SJSA1 (cell line): ENCODE measurements around the gene DUSP7. TPM values are rescaled to one million over a fixed set of nuclear protein-coding genes. Genes with fewer than 3 reads are reported as not detected.

Source experiments
- DNase-seq, 2 experiments: peaks; one replicate each; pipeline ENCODE4 v3.0.0-alpha.2; 2015 to 2020; ENCODE audit warnings: low spot score in 2 of 2, low read depth in 1 of 2
- H3K27ac ChIP-seq: fragments of 250-450 bp; sonication (Bioruptor Pico); 2 replicates; pipeline ENCODE4 v1.5.1; 2020; ENCODE audit warnings: mild to moderate bottlenecking, moderate library complexity
- H3K27me3 ChIP-seq: fragments of 250-450 bp; sonication (Bioruptor Pico); replicated peaks from 2 replicates; pipeline ENCODE4 v1.5.1; 2020; ENCODE audit warnings: mild to moderate bottlenecking, moderate library complexity
- H3K36me3 ChIP-seq: fragments of 250-450 bp; sonication (Bioruptor Pico); 2 replicates; pipeline ENCODE4 v1.5.1; 2020; ENCODE audit warnings: mild to moderate bottlenecking
- H3K4me1 ChIP-seq: fragments of 250-450 bp; sonication (Bioruptor Pico); replicated peaks from 2 replicates; pipeline ENCODE4 v1.6.1; 2021; ENCODE audit warnings: mild to moderate bottlenecking
- H3K4me3 ChIP-seq: fragments of 250-450 bp; sonication (Bioruptor Pico); 2 replicates; pipeline ENCODE4 v1.5.1; 2020; ENCODE audit warnings: mild to moderate bottlenecking
- H3K9me3 ChIP-seq: fragments of 250-450 bp; sonication (Bioruptor Pico); replicated peaks from 2 replicates; pipeline ENCODE4 v1.5.1; 2020; ENCODE audit warnings: mild to moderate bottlenecking
- total RNA-seq: library from RNA; depleted of rRNA; stranded (reverse); fragments of >200 nt; shearing (Covaris generic); gene quantifications from 2 replicates; pipeline ENCODE4 v1.2.3, GENCODE V29; 2014

Gene DUSP7
- total RNA-seq, 1 experiment from 2014 or later, result 13.3 TPM

GRCh38 chr3:52029535-52029934 lies 26.8 kb downstream of the DUSP7 start:
- no peak for DNase-seq
- no peaks in the 10 kb centered on the region for H3K4me1 ChIP-seq
- H3K27ac ChIP-seq, result no peak overlapping the region
- no peak overlapping the region for H3K4me3 ChIP-seq
- no peaks in the 10 kb centered on the region for H3K36me3 ChIP-seq
- H3K27me3 ChIP-seq, result no peaks in the 10 kb centered on the region
- H3K9me3 ChIP-seq, result no peaks in the 10 kb centered on the region

GRCh38 chr3:52029053-52029452 lies 27.3 kb downstream of the DUSP7 start:
- Histone ChIP-seq H3K4me3 (no peak overlapping the region), H3K27me3 (no peaks in the 10 kb centered on the region), H3K4me1 (no peaks in the 10 kb centered on the region), H3K36me3 (no peaks in the 10 kb centered on the region), H3K27ac (no peak overlapping the region), H3K9me3 (no peaks in the 10 kb centered on the region)
- no peak for DNase-seq

DNA sequence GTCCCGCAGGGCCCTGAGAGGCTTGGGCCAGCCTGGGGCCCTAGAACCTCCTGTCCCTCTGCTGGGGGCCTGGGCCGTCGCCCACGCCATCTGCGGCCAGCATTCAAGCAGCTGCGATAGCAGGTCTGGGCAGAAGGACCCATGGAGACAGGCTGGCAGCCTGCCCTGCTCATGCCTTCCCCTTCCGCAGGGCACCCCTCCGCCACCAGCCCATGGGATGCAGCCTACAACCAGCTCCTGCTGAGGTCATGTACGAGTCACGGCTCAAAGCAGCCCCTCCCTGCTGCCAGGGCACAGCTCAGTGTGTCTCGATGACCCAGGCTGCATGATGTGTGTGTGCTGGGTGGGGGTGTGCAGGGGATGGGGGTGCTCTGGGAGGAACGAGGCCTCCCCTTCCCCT lies 27.8 kb downstream of the DUSP7 start:
- Histone ChIP-seq H3K4me1 (no peaks in the 10 kb centered on the region), H3K27ac (no peak overlapping the region), H3K4me3 (no peak overlapping the region), H3K9me3 (no peaks in the 10 kb centered on the region), H3K27me3 (no peaks in the 10 kb centered on the region), H3K36me3 (no peaks in the 10 kb centered on the region)
- DNase-seq, result no peak

GRCh38 chr3:52026041-52026440 lies 30.3 kb downstream of the DUSP7 start:
- Histone ChIP-seq H3K4me1 (no peaks in the 10 kb centered on the region), H3K9me3 (no peaks in the 10 kb centered on the region), H3K27me3 (no peaks in the 10 kb centered on the region), H3K4me3 (no peak overlapping the region), H3K27ac (no peak overlapping the region), H3K36me3 (no peaks in the 10 kb centered on the region)
- no peak for DNase-seq

- no peak overlapping the region for H3K27ac ChIP-seq
- H3K27me3 ChIP-seq, result no peaks in the 10 kb centered on the region
- H3K4me3 ChIP-seq, result no peak overlapping the region
- DNase-seq, result no peak
- H3K4me1 ChIP-seq, result no peaks in the 10 kb centered on the region
- no peaks in the 10 kb centered on the region for H3K9me3 ChIP-seq
- no peaks in the 10 kb centered on the region for H3K36me3 ChIP-seq
Observed at GRCh38 chr3:52025453-52025852, 30.9 kb downstream of the DUSP7 start.

GRCh38 chr3:52024765-52025452 lies 31.5 kb downstream of the DUSP7 start:
- Histone ChIP-seq H3K9me3 (no peaks in the 10 kb centered on the region), H3K4me1 (no peaks in the 10 kb centered on the region), H3K36me3 (no peaks in the 10 kb centered on the region), H3K4me3 (no peak overlapping the region), H3K27me3 (no peaks in the 10 kb centered on the region), H3K27ac (no peak overlapping the region)
- no peak for DNase-seq

DNA sequence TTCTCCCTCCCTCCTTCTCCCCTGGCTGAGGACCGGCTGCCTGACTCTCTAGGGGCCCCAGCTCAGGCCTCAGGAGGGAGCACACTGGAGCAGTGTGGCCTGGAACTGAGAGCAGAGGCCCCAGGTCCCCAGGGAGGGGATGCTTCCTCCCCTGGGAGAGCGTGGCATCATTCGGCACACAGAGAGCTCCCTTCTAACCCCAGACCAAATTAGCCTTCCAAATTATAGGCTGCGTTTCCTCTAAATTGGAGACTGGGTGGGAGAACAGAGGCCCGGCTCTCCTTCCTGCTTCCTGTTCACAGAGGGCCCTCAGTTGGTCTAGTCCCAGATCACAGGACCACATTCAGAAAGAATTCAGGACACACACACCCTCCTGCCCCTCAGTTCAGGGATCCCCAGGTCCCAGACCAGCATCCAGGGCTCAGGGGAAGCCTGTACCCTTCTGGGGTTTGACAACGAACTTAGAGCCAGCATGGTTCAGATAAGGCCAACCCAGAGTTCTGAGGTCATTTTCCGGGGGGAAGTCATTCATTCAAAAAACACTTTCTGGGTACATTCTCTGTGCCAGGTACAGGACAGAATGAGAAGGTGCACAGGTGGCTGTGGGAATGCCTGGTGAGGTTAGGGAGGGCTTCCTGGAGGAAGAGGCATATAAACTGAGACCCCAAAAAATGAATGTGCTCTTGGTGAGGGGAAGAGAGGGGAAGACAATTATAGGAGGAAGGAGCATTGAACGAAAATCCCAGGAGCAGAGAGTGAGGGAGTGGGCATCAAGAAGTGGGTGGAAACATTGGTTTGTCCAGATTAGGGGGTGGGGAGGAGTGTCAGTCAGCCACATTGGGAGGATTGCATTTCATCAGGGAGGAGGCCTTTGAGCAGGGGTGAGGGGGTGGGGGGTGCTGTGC lies 32.3 kb downstream of the DUSP7 start:
- no peaks in the 10 kb centered on the region for H3K36me3 ChIP-seq
- H3K27me3 ChIP-seq, result no peaks in the 10 kb centered on the region
- H3K4me3 ChIP-seq, result no peak overlapping the region
- no peaks in the 10 kb centered on the region for H3K4me1 ChIP-seq
- no peaks in the 10 kb centered on the region for H3K9me3 ChIP-seq
- no peak for DNase-seq
- H3K27ac ChIP-seq, result no peak overlapping the region

DNA sequence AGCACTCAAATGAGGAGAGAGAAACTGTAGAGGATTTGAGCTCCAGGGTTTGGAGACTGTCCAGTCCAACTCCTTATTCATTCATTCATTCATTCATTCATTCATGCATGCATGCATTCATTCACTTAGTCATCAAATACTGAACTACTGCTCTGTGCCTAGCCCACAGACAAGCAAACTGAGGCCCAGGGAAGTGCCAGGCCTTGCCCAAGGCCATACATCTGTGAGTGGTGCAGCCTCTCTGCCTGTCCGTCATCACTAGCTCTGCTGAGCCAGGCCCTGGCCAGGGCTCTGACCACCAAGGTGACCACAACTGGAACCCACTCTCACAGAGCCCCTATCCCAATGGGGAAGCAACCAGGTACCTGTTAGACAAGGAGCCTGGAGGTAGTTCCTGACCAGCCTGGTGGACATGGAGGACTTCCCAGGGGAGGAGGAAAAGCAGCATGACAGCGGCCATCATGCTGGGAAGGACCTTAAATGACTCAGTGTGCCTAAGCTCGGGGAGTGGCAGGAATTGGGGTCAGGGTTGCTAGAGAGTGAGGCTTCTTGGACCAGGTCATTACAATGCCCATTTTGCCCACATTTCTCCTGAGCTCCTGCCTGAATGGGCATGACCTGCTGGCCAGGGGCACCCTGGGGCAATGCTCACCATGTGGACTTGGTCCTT lies 33.1 kb downstream of the DUSP7 start:
- Histone ChIP-seq H3K36me3 (no peaks in the 10 kb centered on the region), H3K9me3 (no peaks in the 10 kb centered on the region), H3K27me3 (no peaks in the 10 kb centered on the region), H3K4me3 (no peak overlapping the region), H3K4me1 (no peaks in the 10 kb centered on the region), H3K27ac (no peak overlapping the region)
- no peak for DNase-seq

- H3K9me3 ChIP-seq, result no peaks in the 10 kb centered on the region
- H3K4me3 ChIP-seq, result no peak overlapping the region
- H3K27ac ChIP-seq, result no peak overlapping the region
Observed at GRCh38 chr3:52022323-52023100, 33.9 kb downstream of the DUSP7 start.

DNA sequence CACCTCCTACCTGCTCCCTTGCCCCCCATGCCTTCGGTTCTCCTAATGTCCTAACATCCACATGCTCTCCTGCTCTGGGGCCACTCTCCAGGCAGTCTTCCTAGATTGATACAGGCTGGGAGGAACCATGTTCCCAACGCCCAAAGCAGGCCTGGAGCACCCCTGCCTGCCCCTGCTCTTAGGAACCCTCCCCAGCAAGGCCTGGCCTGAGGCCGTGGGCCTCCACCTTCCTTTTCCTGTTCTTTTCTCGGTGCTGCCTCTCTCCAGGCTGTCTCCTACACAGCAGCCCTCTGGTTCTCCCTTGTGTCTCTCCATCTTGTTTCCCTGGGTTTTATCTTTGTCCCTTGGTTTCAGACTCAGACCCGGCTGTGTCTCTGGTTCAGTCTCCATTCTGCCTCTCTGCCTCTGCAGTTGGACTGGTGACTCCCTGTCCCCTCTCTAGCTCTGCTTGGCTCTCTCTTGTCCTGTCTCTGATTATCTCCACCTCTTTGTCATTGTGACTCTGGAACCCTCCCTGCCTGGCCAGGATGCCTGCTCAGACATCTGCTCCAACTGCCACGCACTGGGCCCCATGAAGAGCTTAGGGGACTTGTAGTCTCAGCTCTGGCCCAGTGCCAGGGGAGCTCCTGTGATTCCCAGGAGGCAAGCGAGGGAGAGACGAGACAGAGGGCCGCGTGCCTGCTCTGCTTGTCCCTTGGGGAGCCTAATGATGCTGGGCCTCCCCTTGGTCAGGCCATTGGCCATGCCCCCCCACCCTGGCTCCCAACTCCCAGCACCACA lies 34.7 kb downstream of the DUSP7 start:
- no peak for DNase-seq
- no peaks in the 10 kb centered on the region for H3K9me3 ChIP-seq

More at GRCh38 chr3:52022323-52023100, 33.9 kb downstream of the DUSP7 start:
- Histone ChIP-seq H3K36me3 (no peaks in the 10 kb centered on the region), H3K4me1 (no peaks in the 10 kb centered on the region), H3K27me3 (no peaks in the 10 kb centered on the region)
- DNase-seq, result no peak

DNA sequence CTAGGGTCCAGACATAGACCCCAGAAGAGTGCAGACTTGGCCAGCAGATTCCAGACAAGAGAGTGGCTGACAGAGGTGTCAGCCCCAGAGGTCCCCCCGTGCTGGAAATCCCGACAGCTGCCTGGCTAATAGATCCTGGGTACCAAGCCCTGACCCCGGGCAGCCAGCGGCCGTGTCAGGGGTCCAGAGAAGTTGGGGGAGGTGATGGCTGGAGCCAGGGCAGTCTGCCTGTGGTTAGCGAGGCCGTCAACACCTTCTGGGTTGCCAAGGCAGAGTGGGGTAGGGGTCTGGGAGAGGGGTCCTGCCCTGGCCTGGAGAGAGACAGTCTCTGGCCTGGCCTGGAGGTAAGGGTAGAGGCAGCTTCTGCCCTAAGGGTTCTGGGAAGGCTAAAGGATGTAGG lies 35.6 kb downstream of the DUSP7 start:
- H3K4me3 ChIP-seq, result no peak overlapping the region
- H3K4me1 ChIP-seq, result no peaks in the 10 kb centered on the region
- no peaks in the 10 kb centered on the region for H3K27me3 ChIP-seq
- H3K36me3 ChIP-seq, result no peaks in the 10 kb centered on the region
- H3K9me3 ChIP-seq, result no peaks in the 10 kb centered on the region
- DNase-seq, result no peak
- no peak overlapping the region for H3K27ac ChIP-seq

More for the DNA sequence above, 34.7 kb downstream of the DUSP7 start:
- no peaks in the 10 kb centered on the region for H3K36me3 ChIP-seq
- no peak overlapping the region for H3K4me3 ChIP-seq
- no peaks in the 10 kb centered on the region for H3K4me1 ChIP-seq
- no peak overlapping the region for H3K27ac ChIP-seq
- no peaks in the 10 kb centered on the region for H3K27me3 ChIP-seq

- no peaks in the 10 kb centered on the region for H3K27me3 ChIP-seq
- no peak overlapping the region for H3K4me3 ChIP-seq
- H3K36me3 ChIP-seq, result no peaks in the 10 kb centered on the region
- no peak for DNase-seq
- no peak overlapping the region for H3K27ac ChIP-seq
- no peaks in the 10 kb centered on the region for H3K9me3 ChIP-seq
- H3K4me1 ChIP-seq, result no peaks in the 10 kb centered on the region
Observed at GRCh38 chr3:52019352-52020080, 36.9 kb downstream of the DUSP7 start.
